ENCODE measurements around the gene ATG13. TPM values are rescaled to one million over a fixed set of nuclear protein-coding genes. Genes with fewer than 3 reads are reported as not detected.
A peak's percentile ranks its signal among the peaks of the same experiment; 100 is the strongest.

ATG13 gene
- total RNA-seq, 3 donors from 2014 or later: 47.4 to 54.8 (median 53.1) TPM

- Mint-ChIP-seq H3K36me3 (ENCODE audit: insufficient read depth) (peaks cover 13% of the 10 kb centered on the region), H3K4me1 (ENCODE audit: low read depth) (peaks cover 34% of the 10 kb centered on the region), H3K4me3 (peak overlapping the region; percentile 87), H3K27me3 (ENCODE audit: low read depth) (no peaks in the 10 kb centered on the region), H3K9me3 (no peaks in the 10 kb centered on the region)
- DNase-seq (no peak), ATAC-seq (no peak)
Observed at GRCh38 chr11:46618837-46619236, 1.5 kb downstream of the ATG13 start.

- H3K4me1 Mint-ChIP-seq (ENCODE audit: low read depth): peaks cover 19% of the 10 kb centered on the region
- DNase-seq: no peak
Observed at GRCh38 chr11:46625406-46625805, 8.1 kb downstream of the ATG13 start.

GRCh38 chr11:46628961-46629360 is 11.6 kb downstream of the ATG13 start:
- Mint-ChIP-seq H3K27me3 (ENCODE audit: low read depth) (no peaks in the 10 kb centered on the region), H3K4me3 (no peak overlapping the region), H3K36me3 (ENCODE audit: insufficient read depth) (peaks cover 18% of the 10 kb centered on the region), H3K4me1 (ENCODE audit: low read depth) (peaks cover 11% of the 10 kb centered on the region), H3K9me3 (no peaks in the 10 kb centered on the region)
- DNase-seq: no peak
- ATAC-seq: no peak

More at GRCh38 chr11:46625406-46625805, 8.1 kb downstream of the ATG13 start:
- ATAC-seq: no peak
- peaks cover 22% of the 10 kb centered on the region for H3K36me3 Mint-ChIP-seq (ENCODE audit: insufficient read depth)
- H3K27me3 Mint-ChIP-seq (ENCODE audit: low read depth): no peaks in the 10 kb centered on the region
- no peak overlapping the region for H3K4me3 Mint-ChIP-seq
- no peaks in the 10 kb centered on the region for H3K9me3 Mint-ChIP-seq

- no peak for DNase-seq
- ATAC-seq: no peak
- H3K4me1 Mint-ChIP-seq (ENCODE audit: low read depth): peaks cover 7% of the 10 kb centered on the region
- no peak overlapping the region for H3K4me3 Mint-ChIP-seq
- H3K9me3 Mint-ChIP-seq: no peaks in the 10 kb centered on the region
- H3K27me3 Mint-ChIP-seq (ENCODE audit: low read depth): no peaks in the 10 kb centered on the region
- peaks cover 13% of the 10 kb centered on the region for H3K36me3 Mint-ChIP-seq (ENCODE audit: insufficient read depth)
Observed at GRCh38 chr11:46630237-46630636, 12.9 kb downstream of the ATG13 start.

GRCh38 chr11:46631676-46632075 is 14.3 kb downstream of the ATG13 start:
- DNase-seq: no peak
- Mint-ChIP-seq H3K4me3 (no peak overlapping the region), H3K9me3 (no peaks in the 10 kb centered on the region), H3K27me3 (ENCODE audit: low read depth) (no peaks in the 10 kb centered on the region), H3K4me1 (ENCODE audit: low read depth) (peaks cover 5% of the 10 kb centered on the region), H3K36me3 (ENCODE audit: insufficient read depth) (peaks cover 9% of the 10 kb centered on the region)
- no peak for ATAC-seq

GRCh38 chr11:46632502-46632901 is 15.1 kb downstream of the ATG13 start:
- Mint-ChIP-seq H3K4me1 (ENCODE audit: low read depth) (peaks cover 5% of the 10 kb centered on the region), H3K27me3 (ENCODE audit: low read depth) (no peaks in the 10 kb centered on the region), H3K9me3 (no peaks in the 10 kb centered on the region), H3K4me3 (no peak overlapping the region), H3K36me3 (ENCODE audit: insufficient read depth) (peaks cover 9% of the 10 kb centered on the region)
- ATAC-seq (no peak), DNase-seq (no peak)

- H3K27me3 Mint-ChIP-seq (ENCODE audit: low read depth): no peaks in the 10 kb centered on the region
- DNase-seq (no peak), ATAC-seq (no peak)
- no peaks in the 10 kb centered on the region for H3K9me3 Mint-ChIP-seq
- no peak overlapping the region for H3K4me3 Mint-ChIP-seq
- H3K4me1 Mint-ChIP-seq (ENCODE audit: low read depth): peaks cover 7% of the 10 kb centered on the region
- H3K36me3 Mint-ChIP-seq (ENCODE audit: insufficient read depth): peaks cover 12% of the 10 kb centered on the region
Observed at GRCh38 chr11:46633291-46634217, 16.2 kb downstream of the ATG13 start.

GRCh38 chr11:46635557-46636139 is 18.3 kb downstream of the ATG13 start:
- Mint-ChIP-seq H3K4me1 (ENCODE audit: low read depth) (peaks cover 10% of the 10 kb centered on the region), H3K4me3 (no peak overlapping the region), H3K9me3 (no peaks in the 10 kb centered on the region), H3K27me3 (ENCODE audit: low read depth) (no peaks in the 10 kb centered on the region), H3K36me3 (ENCODE audit: insufficient read depth) (peaks cover 23% of the 10 kb centered on the region)
- no peak for DNase-seq
- no peak for ATAC-seq

- Mint-ChIP-seq H3K4me1 (ENCODE audit: low read depth) (peaks cover 9% of the 10 kb centered on the region), H3K36me3 (ENCODE audit: insufficient read depth) (peaks cover 21% of the 10 kb centered on the region), H3K27me3 (ENCODE audit: low read depth) (no peaks in the 10 kb centered on the region), H3K4me3 (no peak overlapping the region), H3K9me3 (no peaks in the 10 kb centered on the region)
- no peak for ATAC-seq
- DNase-seq: no peak
Observed at GRCh38 chr11:46637546-46637945, 20.2 kb downstream of the ATG13 start.

GRCh38 chr11:46639197-46639839 is 22.0 kb downstream of the ATG13 start:
- Mint-ChIP-seq H3K4me1 (ENCODE audit: low read depth) (peaks cover 12% of the 10 kb centered on the region), H3K9me3 (no peaks in the 10 kb centered on the region), H3K4me3 (no peak overlapping the region), H3K27me3 (ENCODE audit: low read depth) (no peaks in the 10 kb centered on the region), H3K36me3 (ENCODE audit: insufficient read depth) (peaks cover 32% of the 10 kb centered on the region)
- ATAC-seq (no peak), DNase-seq (no peak)

GRCh38 chr11:46640036-46640788 is 22.9 kb downstream of the ATG13 start:
- Mint-ChIP-seq H3K4me3 (no peak overlapping the region), H3K27me3 (ENCODE audit: low read depth) (no peaks in the 10 kb centered on the region), H3K36me3 (ENCODE audit: insufficient read depth) (peaks cover 37% of the 10 kb centered on the region), H3K9me3 (no peaks in the 10 kb centered on the region), H3K4me1 (ENCODE audit: low read depth) (peaks cover 12% of the 10 kb centered on the region)
- ATAC-seq: no peak
- no peak for DNase-seq

GRCh38 chr11:46641639-46642038 is 24.3 kb downstream of the ATG13 start:
- H3K9me3 Mint-ChIP-seq: no peaks in the 10 kb centered on the region
- H3K36me3 Mint-ChIP-seq (ENCODE audit: insufficient read depth): peaks cover 39% of the 10 kb centered on the region
- no peaks in the 10 kb centered on the region for H3K27me3 Mint-ChIP-seq (ENCODE audit: low read depth)
- H3K4me3 Mint-ChIP-seq: no peak overlapping the region
- H3K4me1 Mint-ChIP-seq (ENCODE audit: low read depth): peaks cover 12% of the 10 kb centered on the region
- DNase-seq (no peak), ATAC-seq (no peak)

- H3K36me3 Mint-ChIP-seq (ENCODE audit: insufficient read depth): peaks cover 39% of the 10 kb centered on the region
Observed at GRCh38 chr11:46642627-46643335, 25.4 kb downstream of the ATG13 start.

More at GRCh38 chr11:46642627-46643335, 25.4 kb downstream of the ATG13 start:
- no peaks in the 10 kb centered on the region for H3K9me3 Mint-ChIP-seq
- no peaks in the 10 kb centered on the region for H3K27me3 Mint-ChIP-seq (ENCODE audit: low read depth)
- no peak overlapping the region for H3K4me3 Mint-ChIP-seq
- DNase-seq (no peak), ATAC-seq (no peak)
- H3K4me1 Mint-ChIP-seq (ENCODE audit: low read depth): peaks cover 12% of the 10 kb centered on the region
